HEK293 (cell line): ENCODE data around the gene ZNF579.

ENCODE experiments used
- FEZF1 ChIP-seq: fragments of 450-650 bp; formaldehyde crosslinking; IDR thresholded peaks from 2 replicates; pipeline ENCODE4 v1.5.1; 2016; ENCODE audit warnings: missing biosample characterization, missing genetic modification characterization
- GLI2 ChIP-seq: fragments of 450-650 bp; formaldehyde crosslinking; IDR thresholded peaks from 2 replicates; pipeline ENCODE4; 2017; ENCODE audit warnings: missing biosample characterization, missing genetic modification characterization, low read depth, borderline replicate concordance
- KLF1 ChIP-seq: fragments of 450-650 bp; formaldehyde crosslinking; IDR thresholded peaks from 2 replicates; pipeline ENCODE4 v1.5.1; 2016; ENCODE audit warnings: missing biosample characterization, missing genetic modification characterization
- KLF10 ChIP-seq: fragments of 450-650 bp; IDR thresholded peaks from 2 replicates; pipeline ENCODE4 v1.5.1; 2018; ENCODE audit warnings: missing biosample characterization, mild to moderate bottlenecking, missing genetic modification characterization
- MEIS1 ChIP-seq: sonication (generic); formaldehyde crosslinking; IDR thresholded peaks from 2 replicates; pipeline ENCODE4 v1.8.1; 2022; ENCODE audit warnings: missing genetic modification reagents, mild to moderate bottlenecking, borderline replicate concordance
- RBAK ChIP-seq: fragments of 450-650 bp; formaldehyde crosslinking; IDR thresholded peaks from 2 replicates; pipeline ENCODE4 v1.5.1; 2016; ENCODE audit warnings: missing biosample characterization, missing genetic modification characterization
- REST ChIP-seq: fragments of 450-650 bp; formaldehyde crosslinking; IDR thresholded peaks from 2 replicates; pipeline ENCODE4 v1.5.1; 2016; ENCODE audit warnings: missing biosample characterization, missing genetic modification characterization
- YY2 ChIP-seq: fragments of 450-650 bp; formaldehyde crosslinking; IDR thresholded peaks from 2 replicates; pipeline ENCODE4 v1.5.1; 2016; ENCODE audit warnings: missing biosample characterization, missing genetic modification characterization
- ZBTB17 ChIP-seq: fragments of 450-650 bp; formaldehyde crosslinking; IDR thresholded peaks from 2 replicates; pipeline ENCODE4 v1.5.1; 2016; ENCODE audit warnings: missing biosample characterization, missing genetic modification characterization
- ZBTB44 ChIP-seq: fragments of 450-650 bp; IDR thresholded peaks from 2 replicates; pipeline ENCODE4 v1.5.1; 2018; ENCODE audit warnings: missing biosample characterization, mild to moderate bottlenecking, missing genetic modification characterization
- ZNF175 ChIP-seq: fragments of 450-650 bp; formaldehyde crosslinking; IDR thresholded peaks from 2 replicates; pipeline ENCODE4 v1.5.1; 2016; ENCODE audit warnings: missing biosample characterization, missing genetic modification characterization
- ZNF23 ChIP-seq: fragments of 450-650 bp; formaldehyde crosslinking; IDR thresholded peaks from 2 replicates; pipeline ENCODE4 v1.5.1; 2016; ENCODE audit warnings: missing biosample characterization, missing genetic modification characterization, borderline replicate concordance
- ZNF26 ChIP-seq: fragments of 450-650 bp; formaldehyde crosslinking; IDR thresholded peaks from 2 replicates; pipeline ENCODE4 v1.5.1; 2016; ENCODE audit warnings: missing biosample characterization, missing genetic modification characterization
- ZNF341 ChIP-seq: fragments of 450-650 bp; formaldehyde crosslinking; IDR thresholded peaks from 2 replicates; pipeline ENCODE4; 2016; ENCODE audit warnings: low read depth, missing biosample characterization, missing genetic modification characterization
- ZNF398 ChIP-seq: fragments of 450-650 bp; formaldehyde crosslinking; IDR thresholded peaks from 2 replicates; pipeline ENCODE4 v1.5.1; 2017; ENCODE audit warnings: missing biosample characterization, missing genetic modification characterization
- ZNF426 ChIP-seq: fragments of 450-650 bp; formaldehyde crosslinking; IDR thresholded peaks from 2 replicates; pipeline ENCODE4 v1.5.1; 2017; ENCODE audit warnings: missing biosample characterization, missing genetic modification characterization, mild to moderate bottlenecking, inconsistent platforms, moderate library complexity
- ZNF501 ChIP-seq: fragments of 450-650 bp; formaldehyde crosslinking; IDR thresholded peaks from 2 replicates; pipeline ENCODE4 v1.5.1; 2016; ENCODE audit warnings: missing biosample characterization, missing genetic modification characterization
- ZNF529 ChIP-seq: fragments of 450-650 bp; formaldehyde crosslinking; IDR thresholded peaks from 2 replicates; pipeline ENCODE4 v1.5.1; 2017; ENCODE audit warnings: missing genetic modification characterization, missing biosample characterization; ENCODE audit not compliant: insufficient replicate concordance
- ZNF610 ChIP-seq: fragments of 450-650 bp; formaldehyde crosslinking; IDR thresholded peaks from 2 replicates; pipeline ENCODE4 v1.5.1; 2016; ENCODE audit warnings: missing biosample characterization, missing genetic modification characterization, borderline replicate concordance
- ZNF629 ChIP-seq: fragments of 450-650 bp; formaldehyde crosslinking; IDR thresholded peaks from 2 replicates; pipeline ENCODE4 v1.5.1; 2017; ENCODE audit warnings: missing biosample characterization, missing genetic modification characterization
- ZNF664 ChIP-seq: fragments of 450-650 bp; formaldehyde crosslinking; IDR thresholded peaks from 2 replicates; pipeline ENCODE4 v1.5.1; 2016; ENCODE audit warnings: missing biosample characterization, missing genetic modification characterization
- ZNF707 ChIP-seq: fragments of 450-650 bp; formaldehyde crosslinking; IDR thresholded peaks from 2 replicates; pipeline ENCODE4 v1.5.1; 2016; ENCODE audit warnings: missing biosample characterization, missing genetic modification characterization
- ZNF768 ChIP-seq: fragments of 450-650 bp; formaldehyde crosslinking; IDR thresholded peaks from 2 replicates; pipeline ENCODE4 v1.5.1; 2018; ENCODE audit warnings: missing biosample characterization, mild to moderate bottlenecking, missing genetic modification characterization

The ZNF579 gene

GRCh38 chr19:55549500-55550320, 30.9 kb downstream of the ZNF579 start (continued):
- TF ChIP-seq ZNF398 (tag by site-specific recombination) (no peak), ZNF610 (tag by site-specific recombination) (no peak), ZNF501 (no peak), KLF10 (tag by site-specific recombination) (no peak), RBAK (no peak), YY2 (tag by site-specific recombination) (no peak), ZNF664 (tag by site-specific recombination) (peak; percentile 13; the same call in 1 of the 2 replicates), ZNF23 (tag by site-specific recombination) (no peak), REST (no peak), ZNF26 (tag by site-specific recombination) (no peak), ZBTB44 (no peak), ZNF629 (0 out of 2 replicates have a peak, but pooled peaks have one; percentile 24), ZNF426 (tag by site-specific recombination) (no peak), ZNF341 (tag by site-specific recombination) (peak; percentile 52; the same call in 1 of the 2 replicates), MEIS1 (no peak), ZNF529 (no peak), ZNF707 (no peak), FEZF1 (no peak), ZNF768 (tag by site-specific recombination) (no peak), GLI2 (tag by site-specific recombination) (no peak), ZNF175 (tag by site-specific recombination) (no peak), ZBTB17 (peak; percentile 42; the same call in 1 of the 2 replicates), KLF1 (peak; percentile 92)
